Uterus (tissue), 4 donors: ENCODE results near the gene NDEL1. TPM values are rescaled to one million over a fixed set of nuclear protein-coding genes. Genes with fewer than 3 reads are reported as not detected.

Source experiments
- DNase-seq, 2 donors: peaks; one replicate each; pipeline ENCODE4 v3.0.0-alpha.2; 2019 to 2020
- H3K27ac ChIP-seq, 2 donors: fragments of 200-600 bp; sonication (generic); 1 replicate in 1 of 2; 2 replicates in 1 of 2; pipeline ENCODE4 v1.5.1; 2016 to 2018
- H3K27me3 ChIP-seq, 2 donors: fragments of 200-600 bp; sonication (generic); one replicate each; pipeline ENCODE4 v1.5.1; 2018 to 2019; ENCODE audit warnings: control low read depth in 1 of 2
- H3K36me3 ChIP-seq, 2 donors: fragments of 200-600 bp; sonication (generic); one replicate each; pipeline ENCODE4 v1.5.1; 2019; ENCODE audit warnings: control low read depth in 1 of 2
- H3K4me1 ChIP-seq, 2 donors: fragments of 200-600 bp; sonication (generic); one replicate each; pipeline ENCODE4 v1.5.1; 2018 to 2019; ENCODE audit warnings: control low read depth in 1 of 2
- H3K4me3 ChIP-seq, 2 donors: fragments of 200-600 bp; sonication (generic); 1 replicate in 1 of 2; 2 replicates in 1 of 2; pipeline ENCODE4 v1.5.1; 2018 to 2019; ENCODE audit warnings: mild to moderate bottlenecking in 1 of 2
- H3K9me3 ChIP-seq, 2 donors: fragments of 200-600 bp; sonication (generic); one replicate each; pipeline ENCODE4 v1.5.1; 2019; ENCODE audit warnings: control low read depth in 1 of 2
- CTCF ChIP-seq, 4 experiments: fragments of 200-600 bp in 2 of 4; fragments of 450-650 bp in 2 of 4; sonication (generic) in 2 of 4; IDR thresholded peaks; one replicate each; pipeline ENCODE4 v1.5.1; 2016 to 2019; ENCODE audit warnings: antibody characterized with exemption in 4 of 4, mild to moderate bottlenecking in 2 of 4, moderate library complexity in 1 of 4
- POLR2A ChIP-seq, 2 donors: fragments of 450-650 bp; IDR thresholded peaks; one replicate each; pipeline ENCODE4 v1.6.1; 2016; ENCODE audit warnings: antibody characterized with exemption in 2 of 2, mild to moderate bottlenecking in 1 of 2, moderate library complexity in 1 of 2
- intact Hi-C: fragments of 100-400 bp; cut with DNase I; formaldehyde crosslinking; loops from one replicate; pipeline ENCODE4 v1.15.1; 2023; ENCODE audit warnings: low total_unique reads
- total RNA-seq, 4 donors: library from RNA; depleted of rRNA in 3 of 4; stranded (reverse); fragments of >200 nt in 3 of 4; gene quantifications; one replicate each; pipeline versions ENCODE4 v1.1.0 to v1.2.4, GENCODE V29; 2014 to 2023
- donor health status: DM: yes; HTN: yes; CAD: no.

NDEL1 gene
- total RNA-seq, 4 donors from 2014 or later: 19.5 to 114 (median 63.8) TPM

GRCh38 chr17:8417806-8418205 is 17.9 kb upstream of the NDEL1 start:
- TF ChIP-seq CTCF (IDR thresholded peaks at IDR 0.05): no peak
- no peak for TF ChIP-seq POLR2A (IDR thresholded peaks at IDR 0.05)
- intact Hi-C loops: no loop called here
- Histone ChIP-seq H3K36me3 (no peaks in the 10 kb centered on the region), H3K4me1 (no peaks in the 10 kb centered on the region), H3K9me3 (no peaks in the 10 kb centered on the region), H3K27me3 (no peaks in the 10 kb centered on the region), H3K27ac (no peak overlapping the region), H3K4me3 (no peak overlapping the region)
- DNase-seq: no peak

GRCh38 chr17:8418471-8418870 is 17.2 kb upstream of the NDEL1 start:
- Histone ChIP-seq H3K9me3 (no peaks in the 10 kb centered on the region), H3K36me3 (no peaks in the 10 kb centered on the region), H3K27ac (no peak overlapping the region), H3K4me3 (no peak overlapping the region), H3K4me1 (no peaks in the 10 kb centered on the region), H3K27me3 (no peaks in the 10 kb centered on the region)
- intact Hi-C loops: no loop called here
- no peak for DNase-seq
- no peak for TF ChIP-seq CTCF (IDR thresholded peaks at IDR 0.05)
- TF ChIP-seq POLR2A (IDR thresholded peaks at IDR 0.05): no peak

GRCh38 chr17:8419305-8419704 is 16.4 kb upstream of the NDEL1 start:
- no peak for DNase-seq
- H3K4me1 ChIP-seq: no peaks in the 10 kb centered on the region
- no peak overlapping the region for H3K27ac ChIP-seq
- no peaks in the 10 kb centered on the region for H3K9me3 ChIP-seq
- H3K27me3 ChIP-seq: no peaks in the 10 kb centered on the region
- H3K36me3 ChIP-seq: no peaks in the 10 kb centered on the region
- TF ChIP-seq POLR2A (IDR thresholded peaks at IDR 0.05) (no peak), CTCF (IDR thresholded peaks at IDR 0.05) (no peak)
- H3K4me3 ChIP-seq: no peak overlapping the region
- intact Hi-C loops: no loop called here

- no peaks in the 10 kb centered on the region for H3K9me3 ChIP-seq
- H3K4me1 ChIP-seq: no peaks in the 10 kb centered on the region
- H3K36me3 ChIP-seq: no peaks in the 10 kb centered on the region
- H3K4me3 ChIP-seq: no peak overlapping the region
- peak in 1 of 2 donors; percentile 55 for DNase-seq
- H3K27ac ChIP-seq: peak overlapping the region in 1 of 2 donors; percentile 10
- intact Hi-C loops: no loop called here
- H3K27me3 ChIP-seq: no peaks in the 10 kb centered on the region
- TF ChIP-seq POLR2A (IDR thresholded peaks at IDR 0.05) (no peak), CTCF (IDR thresholded peaks at IDR 0.05) (no peak)
Observed at GRCh38 chr17:8420041-8420934, 15.4 kb upstream of the NDEL1 start.

- DNase-seq: no peak
- intact Hi-C loops: no loop called here
- Histone ChIP-seq H3K36me3 (no peaks in the 10 kb centered on the region), H3K27me3 (no peaks in the 10 kb centered on the region), H3K4me3 (no peak overlapping the region), H3K27ac (no peak overlapping the region), H3K4me1 (no peaks in the 10 kb centered on the region), H3K9me3 (no peaks in the 10 kb centered on the region)
- TF ChIP-seq POLR2A (IDR thresholded peaks at IDR 0.05) (no peak), CTCF (IDR thresholded peaks at IDR 0.05) (no peak)
Observed at GRCh38 chr17:8421571-8421970, 14.1 kb upstream of the NDEL1 start.
